Sigmoid colon (tissue), 7 donors: ENCODE data around the gene CGB1. TPM values are rescaled to one million over a fixed set of nuclear protein-coding genes. Genes with fewer than 3 reads are reported as not detected.

Experiments
- DNase-seq: peaks from one replicate; pipeline ENCODE4 v3.0.0-alpha.2; 2019
- H3K27ac ChIP-seq, 4 donors: fragments of 200-600 bp; sonication (generic); one replicate each; pipeline ENCODE4 v1.5.1; 2016 to 2019; ENCODE audit warnings: mild to moderate bottlenecking in 1 of 4
- H3K27me3 ChIP-seq, 3 donors: fragments of 200-600 bp; sonication (generic); one replicate each; pipeline ENCODE4 v1.5.1; 2019; ENCODE audit warnings: mild to moderate bottlenecking in 1 of 3
- H3K36me3 ChIP-seq, 4 donors: fragments of 200-600 bp; sonication (generic); one replicate each; pipeline ENCODE4 v1.5.1; 2016 to 2019
- H3K4me1 ChIP-seq, 4 donors: fragments of 200-600 bp; sonication (generic); one replicate each; pipeline ENCODE4 v1.5.1; 2017 to 2019
- H3K4me3 ChIP-seq, 4 donors: fragments of 200-600 bp; sonication (generic); one replicate each; pipeline ENCODE4 v1.5.1; 2017 to 2019; ENCODE audit warnings: mild to moderate bottlenecking in 2 of 4, moderate library complexity in 1 of 4
- H3K9me3 ChIP-seq, 4 donors: fragments of 200-600 bp in 3 of 4; sonication (generic) in 3 of 4; one replicate each; pipeline versions ENCODE4 v1.5.1 to v1.6.1; 2013 to 2019
- CTCF ChIP-seq, 4 experiments: fragments of 450-650 bp in 3 of 4; fragments of 200-600 bp in 1 of 4; IDR thresholded peaks; one replicate each; pipeline ENCODE4 v1.5.1; 2016 to 2019; ENCODE audit warnings: antibody characterized with exemption in 4 of 4, mild to moderate bottlenecking in 3 of 4, moderate library complexity in 2 of 4
- EP300 ChIP-seq, 4 donors: sonication (generic); formaldehyde crosslinking; IDR thresholded peaks; one replicate each; pipeline ENCODE4 v1.6.1; 2017; ENCODE audit warnings: antibody characterized with exemption in 4 of 4
- POLR2A ChIP-seq, 2 donors: fragments of 450-650 bp; IDR thresholded peaks; one replicate each; pipeline ENCODE4 v1.6.1; 2016; ENCODE audit warnings: antibody characterized with exemption in 2 of 2, mild to moderate bottlenecking in 2 of 2, moderate library complexity in 2 of 2
- POLR2AphosphoS5 ChIP-seq, 4 donors: sonication (generic); formaldehyde crosslinking; IDR thresholded peaks; one replicate each; pipeline ENCODE4 v1.6.1; 2017; ENCODE audit warnings: antibody characterized with exemption in 4 of 4
- WGBS, 2 donors: extraction: QIAGEN DNeasy Blood & Tissue Kit; methylation state at CpG; one replicate each; pipeline ENCODE4 v1.1.7; 2013; 5-methylcytosine and 5-hydroxymethylcytosine counted together
- intact Hi-C: fragments of 100-400 bp; cut with DNase I; formaldehyde crosslinking; loops from one replicate; pipeline ENCODE4 v1.15.1; 2023
- polyA plus RNA-seq, 3 donors: library from polyadenylated mRNA; stranded (reverse); fragments of 200-250 nt; gene quantifications; one replicate each; pipeline ENCODE4 v1.2.3, GENCODE V29; 2013
- total RNA-seq, 4 donors: library from RNA; depleted of rRNA; stranded (reverse); fragments of >200 nt; gene quantifications; one replicate each; pipeline ENCODE4 v1.1.0, GENCODE V29; 2016
- donor health status: healthy with polysubstance abuse.
- donor health status: Bipolar disorder and iron deficiency.
- donor health status: healthy.

CGB1 gene
- total and polyA plus RNA-seq, 7 donors: not detected

- H3K9me3 ChIP-seq: no peaks in the 10 kb centered on the region
- H3K27me3 ChIP-seq: peaks cover 7 to 97% (median 59%) of the 10 kb centered on the region in 3 donors
- intact Hi-C loops: no loop called here
- peaks cover 0 to 10% (median 6%) of the 10 kb centered on the region in 4 donors for H3K4me1 ChIP-seq
- TF ChIP-seq EP300 (IDR thresholded peaks at IDR 0.05): no peak
- DNase-seq: no peak
- no peak overlapping the region for H3K4me3 ChIP-seq
- H3K27ac ChIP-seq: no peak overlapping the region
- WGBS, 2 donors: 41 to 47% methylated on average over 13 of the region's 13 CpGs
- no peaks in the 10 kb centered on the region for H3K36me3 ChIP-seq
Observed at GRCh38 chr19:49065905-49066512, 29.3 kb upstream of the CGB1 start.

GRCh38 chr19:49064768-49065611 lies 28.3 kb upstream of the CGB1 start, which contains the start of gene NTF4:
NTF4 (minus strand) TSS chr19:49064818; CDS start chr19:49061997, 2,821 bp downstream.
- 3 to 6% methylated on average over 53 of the region's 53 CpGs for WGBS, 2 donors
- Histone ChIP-seq H3K27me3 (peaks cover 7 to 88% (median 49%) of the 10 kb centered on the region in 3 donors), H3K27ac (no peak within 1 kb of the TSS), H3K36me3 (no peaks in the 10 kb centered on the region), H3K4me3 (peak within 1 kb of the TSS in 2 of 4 donors; percentile 24 to 30), H3K4me1 (peaks cover 0 to 10% (median 6%) of the 10 kb centered on the region in 4 donors), H3K9me3 (no peaks in the 10 kb centered on the region)
- no peak for TF ChIP-seq EP300 (IDR thresholded peaks at IDR 0.05)
- TF ChIP-seq POLR2AphosphoS5 (IDR thresholded peaks at IDR 0.05): no peak
- no peak for TF ChIP-seq POLR2A (IDR thresholded peaks at IDR 0.05)
- no peak for TF ChIP-seq CTCF (IDR thresholded peaks at IDR 0.05)
- intact Hi-C loops: no loop called here
- DNase-seq: no peak

- TF ChIP-seq POLR2AphosphoS5 (IDR thresholded peaks at IDR 0.05): no peak
- TF ChIP-seq CTCF (IDR thresholded peaks at IDR 0.05): no peak
- no peak for TF ChIP-seq EP300 (IDR thresholded peaks at IDR 0.05)
- no peak for TF ChIP-seq POLR2A (IDR thresholded peaks at IDR 0.05)
- 47 to 57% methylated on average over 10 of the region's 10 CpGs for WGBS, 2 donors
- no peak overlapping the region for H3K4me3 ChIP-seq
- H3K36me3 ChIP-seq: no peaks in the 10 kb centered on the region
- DNase-seq: no peak
- peaks cover 8 to 84% (median 47%) of the 10 kb centered on the region in 3 donors for H3K27me3 ChIP-seq
- no peak overlapping the region for H3K27ac ChIP-seq
- H3K9me3 ChIP-seq: no peaks in the 10 kb centered on the region
- intact Hi-C loops: no loop called here
- peaks cover 0 to 10% (median 6%) of the 10 kb centered on the region in 4 donors for H3K4me1 ChIP-seq
Observed at GRCh38 chr19:49064029-49064629, 27.4 kb upstream of the CGB1 start.

GRCh38 chr19:49061445-49061844 lies 24.8 kb upstream of the CGB1 start:
- no peaks in the 10 kb centered on the region for H3K9me3 ChIP-seq
- WGBS, 2 donors: 63 to 73% methylated on average over 25 of the region's 25 CpGs
- no peak for DNase-seq
- TF ChIP-seq EP300 (IDR thresholded peaks at IDR 0.05) (no peak), POLR2A (IDR thresholded peaks at IDR 0.05) (no peak), POLR2AphosphoS5 (IDR thresholded peaks at IDR 0.05) (no peak), CTCF (IDR thresholded peaks at IDR 0.05) (no peak)
- intact Hi-C loops: no loop called here
- H3K4me1 ChIP-seq: peaks cover 0 to 26% (median 23%) of the 10 kb centered on the region in 4 donors
- H3K27ac ChIP-seq: no peak overlapping the region
- H3K36me3 ChIP-seq: no peaks in the 10 kb centered on the region
- H3K27me3 ChIP-seq: peaks cover 25 to 83% (median 54%) of the 10 kb centered on the region in 3 donors
- no peak overlapping the region for H3K4me3 ChIP-seq

GRCh38 chr19:49061000-49061399 lies 24.3 kb upstream of the CGB1 start:
- H3K27me3 ChIP-seq: peaks cover 25 to 80% (median 54%) of the 10 kb centered on the region in 3 donors
- no peaks in the 10 kb centered on the region for H3K9me3 ChIP-seq
- H3K36me3 ChIP-seq: no peaks in the 10 kb centered on the region
- no peak for DNase-seq
- H3K4me1 ChIP-seq: peaks cover 0 to 31% (median 26%) of the 10 kb centered on the region in 4 donors
- intact Hi-C loops: no loop called here
- H3K4me3 ChIP-seq: no peak overlapping the region
- H3K27ac ChIP-seq: no peak overlapping the region
- TF ChIP-seq EP300 (IDR thresholded peaks at IDR 0.05): no peak
- no peak for TF ChIP-seq POLR2AphosphoS5 (IDR thresholded peaks at IDR 0.05)
- TF ChIP-seq POLR2A (IDR thresholded peaks at IDR 0.05): no peak
- TF ChIP-seq CTCF (IDR thresholded peaks at IDR 0.05): no peak
- WGBS, 2 donors: 93 to 94% methylated on average over 2 of the region's 2 CpGs
